Measurements from ENCODE around the gene TRIM8. TPM values are rescaled to one million over a fixed set of nuclear protein-coding genes. Genes with fewer than 3 reads are reported as not detected.

The TRIM8 gene
- total RNA-seq, 1 experiment from 2014 or later, result 43.5 TPM

DNA sequence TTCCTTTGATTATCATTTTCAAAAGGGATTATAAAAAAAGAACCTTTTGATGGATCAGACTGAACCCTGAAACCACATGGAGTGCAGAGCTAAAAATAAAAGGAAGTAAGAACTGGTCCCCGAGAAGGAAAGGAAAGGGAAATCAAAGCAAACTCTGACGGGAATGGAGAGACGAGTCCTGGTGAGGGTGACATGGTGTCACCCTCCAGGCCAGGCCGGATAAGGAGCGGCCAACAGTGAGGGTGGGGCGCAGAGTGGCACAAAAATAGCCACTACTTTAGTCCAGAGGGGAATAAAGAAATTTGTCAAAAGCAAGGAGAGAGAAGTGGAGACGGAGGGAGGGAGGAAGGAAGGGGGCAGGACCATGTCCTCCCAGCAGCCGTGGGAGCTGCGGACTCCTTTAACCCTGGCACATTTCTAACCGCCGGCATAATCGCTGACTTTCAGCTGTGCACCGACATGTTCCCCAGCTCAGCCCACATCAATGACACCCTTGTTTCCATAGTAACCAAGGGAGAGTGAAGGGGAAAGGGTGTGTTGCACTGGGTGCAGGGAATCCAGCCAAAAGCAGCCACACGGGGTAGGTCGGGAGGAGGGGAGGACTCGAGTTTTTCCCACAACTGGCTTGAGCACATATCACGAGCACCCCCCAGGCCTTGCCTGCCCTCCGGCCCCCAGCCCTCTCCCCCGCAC is 29.7 kb downstream of the TRIM8 start:
- H3K36me3 ChIP-seq (replicated peaks; ENCODE audit: control insufficient read depth, insufficient read depth, low read length), result no peaks in the 10 kb centered on the region
- H3K27me3 ChIP-seq (ENCODE audit: control insufficient read depth, insufficient read depth, low read length), result no peaks in the 10 kb centered on the region
- no peak overlapping the region for H3K4me3 ChIP-seq (ENCODE audit: insufficient read depth, low read depth, low read length)
- peak; percentile 72 for DNase-seq

DNA sequence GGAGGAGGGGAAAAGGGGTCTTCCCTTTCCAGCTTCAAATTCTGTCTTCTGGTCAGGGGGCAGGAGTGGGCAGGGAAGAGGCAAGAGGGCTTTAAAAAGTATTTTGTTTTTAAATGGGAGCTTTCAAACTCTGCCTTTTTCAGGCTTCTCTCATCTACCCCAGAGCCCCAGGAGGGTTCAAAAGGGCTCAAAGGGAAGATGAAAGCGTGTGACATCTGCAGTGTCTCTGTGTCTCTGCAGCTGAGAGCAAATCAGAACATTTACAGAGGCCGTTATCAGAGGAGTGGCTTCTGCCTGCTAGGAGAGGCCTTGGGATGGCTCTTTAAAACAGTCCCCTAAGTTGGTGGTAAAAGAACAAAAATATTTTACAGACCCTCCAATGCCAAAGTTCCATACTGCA is 30.3 kb downstream of the TRIM8 start:
- Histone ChIP-seq H3K27me3 (ENCODE audit: control insufficient read depth, insufficient read depth, low read length) (no peaks in the 10 kb centered on the region), H3K4me3 (ENCODE audit: insufficient read depth, low read depth, low read length) (no peak overlapping the region), H3K36me3 (replicated peaks; ENCODE audit: control insufficient read depth, insufficient read depth, low read length) (no peaks in the 10 kb centered on the region)
- peak; percentile 43 for DNase-seq

DNA sequence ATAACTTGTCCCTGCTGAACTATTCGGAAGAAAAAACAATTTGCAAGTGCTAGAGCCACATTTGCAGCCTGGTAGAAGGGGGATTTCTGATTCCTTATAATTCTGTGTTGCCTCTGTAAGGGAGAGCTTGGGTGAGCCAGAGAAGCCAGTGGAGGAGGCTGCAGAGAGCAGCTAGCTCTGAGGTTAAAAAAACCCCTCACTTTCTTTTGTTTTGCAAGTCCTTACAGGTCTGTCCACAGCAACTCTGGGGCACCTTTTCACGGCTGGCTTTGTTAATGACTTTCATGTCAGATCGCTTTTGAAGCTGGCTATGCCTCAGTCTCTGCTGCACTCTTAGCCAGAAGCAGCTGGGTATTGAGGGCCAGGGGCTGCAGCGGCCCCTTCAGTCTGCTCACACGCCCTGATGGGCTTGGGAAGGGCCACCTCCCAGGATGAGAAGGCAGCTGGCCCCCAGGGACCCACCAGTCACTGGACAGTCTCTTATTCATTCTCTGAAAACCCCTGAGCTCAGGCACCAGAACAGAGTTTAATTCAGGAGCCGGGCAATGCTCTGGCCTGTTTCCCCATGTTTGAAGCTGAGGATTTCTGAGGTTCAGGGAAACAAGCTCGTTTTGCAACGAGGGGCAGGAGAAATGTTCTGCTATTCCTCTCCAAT is 30.9 kb downstream of the TRIM8 start:
- Histone ChIP-seq H3K4me3 (ENCODE audit: insufficient read depth, low read depth, low read length) (no peak overlapping the region), H3K27me3 (ENCODE audit: control insufficient read depth, insufficient read depth, low read length) (no peaks in the 10 kb centered on the region), H3K36me3 (replicated peaks; ENCODE audit: control insufficient read depth, insufficient read depth, low read length) (no peaks in the 10 kb centered on the region)
- peak; percentile 68 for DNase-seq

DNA sequence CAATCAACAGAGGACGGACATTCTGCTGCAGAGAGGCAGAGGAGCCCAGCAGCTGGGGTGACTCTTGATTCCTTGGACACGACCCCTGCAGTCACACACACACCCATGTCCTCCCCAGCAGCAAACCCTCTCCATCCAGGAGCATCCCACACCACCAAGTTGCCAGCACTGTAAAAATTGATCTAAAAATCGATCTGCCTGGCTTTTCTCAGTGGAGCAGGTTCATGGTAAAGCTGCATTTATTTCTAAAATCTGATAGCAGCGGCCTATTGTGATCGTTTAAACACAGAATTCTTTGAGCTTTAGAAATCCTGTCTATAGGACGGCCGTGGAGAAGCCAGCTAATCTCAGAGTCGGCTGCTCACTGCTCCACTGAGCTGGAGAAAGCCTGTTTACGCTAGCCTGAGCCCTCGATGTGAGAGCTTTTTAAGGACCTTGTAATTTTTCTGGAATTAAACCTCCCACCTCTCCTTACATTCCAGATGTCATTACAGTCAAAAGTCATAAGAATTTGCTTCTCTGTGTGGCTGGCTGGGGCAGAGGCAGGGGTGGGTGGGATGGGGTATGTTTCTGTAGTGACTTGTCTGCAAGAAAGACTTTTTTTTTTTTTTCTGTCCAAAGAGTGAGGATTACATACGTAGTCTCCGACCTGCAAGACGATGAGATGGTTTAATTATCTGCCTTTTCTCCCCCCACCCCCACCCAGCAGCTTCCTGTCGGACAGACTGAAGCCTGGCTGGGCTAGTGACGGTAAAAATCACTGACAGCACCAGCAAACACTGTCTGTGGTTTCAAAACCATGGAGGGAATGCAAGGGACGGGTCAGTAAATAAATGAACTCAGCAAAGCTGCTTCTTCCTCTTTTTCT is 31.6 kb downstream of the TRIM8 start:
- H3K4me3 ChIP-seq (ENCODE audit: insufficient read depth, low read depth, low read length), result no peak overlapping the region
- no peaks in the 10 kb centered on the region for H3K27me3 ChIP-seq (ENCODE audit: control insufficient read depth, insufficient read depth, low read length)
- DNase-seq, result peak; percentile 24
- H3K36me3 ChIP-seq (replicated peaks; ENCODE audit: control insufficient read depth, insufficient read depth, low read length), result no peaks in the 10 kb centered on the region

DNA sequence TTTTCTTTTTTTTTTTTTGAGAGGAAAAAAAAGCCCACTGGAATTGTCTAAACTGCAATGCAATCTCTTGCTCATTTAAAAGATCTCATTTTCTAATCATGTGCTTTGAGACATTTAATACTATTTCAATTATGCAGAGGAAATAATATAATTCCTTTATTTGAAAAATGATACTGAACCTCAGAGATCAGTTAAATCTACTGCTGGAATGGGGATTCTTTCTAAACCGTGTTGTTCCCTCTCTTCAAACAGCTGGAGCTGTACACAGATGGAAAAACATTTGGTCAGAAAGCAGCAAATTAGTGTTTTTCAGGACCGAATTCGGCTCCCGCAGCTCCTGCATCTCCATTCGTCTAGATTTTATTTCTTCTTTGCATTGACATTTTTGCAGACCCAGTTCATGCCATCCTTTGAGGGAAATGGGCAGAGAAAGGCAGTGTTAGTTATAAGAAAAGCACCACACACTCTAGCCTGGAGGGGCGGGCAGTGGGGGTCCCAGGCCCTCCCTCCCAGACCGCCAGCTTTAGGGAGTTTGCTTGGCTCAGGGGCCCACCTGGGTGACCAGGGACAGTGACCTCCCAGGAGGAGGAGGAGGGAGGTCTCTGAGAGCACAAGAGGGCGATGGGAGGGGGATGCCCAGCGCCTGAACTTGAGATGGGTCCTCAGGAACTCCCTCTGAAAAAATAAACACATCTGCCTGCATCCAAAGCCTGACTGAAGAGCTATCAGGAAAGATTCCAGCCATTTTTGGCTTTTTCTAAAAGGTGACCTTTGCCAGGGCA is 32.4 kb downstream of the TRIM8 start:
- no peak overlapping the region for H3K4me3 ChIP-seq (ENCODE audit: insufficient read depth, low read depth, low read length)
- DNase-seq, result peak; percentile 39
- no peaks in the 10 kb centered on the region for H3K27me3 ChIP-seq (ENCODE audit: control insufficient read depth, insufficient read depth, low read length)
- no peaks in the 10 kb centered on the region for H3K36me3 ChIP-seq (replicated peaks; ENCODE audit: control insufficient read depth, insufficient read depth, low read length)

DNA sequence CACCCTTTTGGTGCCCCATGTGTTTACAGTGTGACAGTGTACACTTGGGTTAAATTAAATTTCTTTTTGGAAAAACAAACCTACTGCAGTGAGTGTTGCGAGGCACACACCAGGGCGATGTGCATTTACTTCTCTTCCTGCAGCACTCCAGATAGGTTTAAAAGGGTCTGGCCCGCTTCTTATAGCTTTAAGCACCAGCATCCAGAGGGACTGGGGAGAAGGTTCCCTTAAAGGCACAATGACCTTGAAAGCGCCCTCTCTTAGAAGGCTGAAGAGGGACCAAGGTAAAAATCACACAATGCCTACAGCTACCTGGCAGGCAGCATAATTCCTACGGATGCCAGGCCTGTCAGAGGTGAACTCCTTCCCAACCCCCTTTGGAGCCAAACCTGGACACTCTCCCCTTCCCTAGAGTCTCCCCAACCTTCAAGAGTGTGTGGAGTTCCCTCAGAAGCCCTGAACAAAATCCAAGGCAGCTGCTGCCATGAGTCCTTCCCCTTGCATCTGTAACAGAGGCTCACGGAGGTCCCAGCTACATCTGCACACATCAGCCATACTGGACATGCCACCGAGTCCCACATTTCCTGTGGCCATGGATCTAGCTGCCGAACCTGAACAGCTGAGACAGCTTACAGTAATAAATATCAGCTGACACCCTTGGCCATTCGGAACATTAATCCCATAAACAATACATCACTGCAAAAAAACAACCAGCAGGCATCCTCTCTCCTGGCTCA is 33.2 kb downstream of the TRIM8 start:
- H3K36me3 ChIP-seq (replicated peaks; ENCODE audit: control insufficient read depth, insufficient read depth, low read length), result no peaks in the 10 kb centered on the region
- DNase-seq, result no peak
- no peaks in the 10 kb centered on the region for H3K27me3 ChIP-seq (ENCODE audit: control insufficient read depth, insufficient read depth, low read length)
- no peak overlapping the region for H3K4me3 ChIP-seq (ENCODE audit: insufficient read depth, low read depth, low read length)

DNA sequence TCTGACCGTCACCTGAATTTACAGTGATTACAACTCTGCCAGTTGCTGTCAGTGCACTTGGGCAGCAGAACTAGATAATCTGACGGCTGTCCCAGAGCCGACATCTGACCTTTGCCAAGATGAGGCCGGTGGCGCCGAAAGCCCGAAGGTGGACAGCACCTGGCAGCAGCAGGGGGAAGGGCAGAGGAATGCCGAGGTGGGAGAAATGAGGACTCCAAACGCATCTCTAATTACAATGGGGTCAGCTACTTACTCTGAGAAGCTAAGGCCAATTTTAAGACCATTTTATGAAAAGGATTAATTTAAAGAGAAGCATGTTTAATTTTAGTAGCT is 33.8 kb downstream of the TRIM8 start:
- Histone ChIP-seq H3K27me3 (ENCODE audit: control insufficient read depth, insufficient read depth, low read length) (no peaks in the 10 kb centered on the region), H3K36me3 (replicated peaks; ENCODE audit: control insufficient read depth, insufficient read depth, low read length) (no peaks in the 10 kb centered on the region), H3K4me3 (ENCODE audit: insufficient read depth, low read depth, low read length) (no peak overlapping the region)
- DNase-seq, result peak; percentile 46

DNA sequence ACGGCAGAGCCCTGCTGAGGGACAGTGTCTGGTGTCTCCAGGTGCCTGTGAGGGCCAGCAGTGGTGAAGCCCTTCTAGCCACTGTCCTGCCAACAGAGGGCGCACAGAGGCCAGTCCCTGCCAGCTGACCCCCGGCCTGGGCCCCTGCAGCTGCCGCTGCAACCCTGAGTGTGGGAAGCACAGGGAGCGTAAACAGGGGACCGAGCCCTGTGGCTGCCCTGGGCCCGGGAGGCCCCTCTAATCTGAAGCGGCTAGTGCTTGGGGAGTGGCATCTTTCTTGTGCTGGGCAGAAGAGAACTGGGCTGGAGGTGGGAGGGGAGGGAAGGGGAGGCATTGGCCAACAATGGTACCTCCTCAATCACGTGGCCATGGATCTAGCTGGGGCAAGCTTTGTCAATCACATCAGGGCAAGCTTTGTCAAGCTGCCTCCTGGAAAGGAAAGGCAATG is 34.6 kb downstream of the TRIM8 start:
- H3K36me3 ChIP-seq (replicated peaks; ENCODE audit: control insufficient read depth, insufficient read depth, low read length), result no peaks in the 10 kb centered on the region
- DNase-seq, result peak; percentile 93
- no peak overlapping the region for H3K4me3 ChIP-seq (ENCODE audit: insufficient read depth, low read depth, low read length)
- no peaks in the 10 kb centered on the region for H3K27me3 ChIP-seq (ENCODE audit: control insufficient read depth, insufficient read depth, low read length)

DNA sequence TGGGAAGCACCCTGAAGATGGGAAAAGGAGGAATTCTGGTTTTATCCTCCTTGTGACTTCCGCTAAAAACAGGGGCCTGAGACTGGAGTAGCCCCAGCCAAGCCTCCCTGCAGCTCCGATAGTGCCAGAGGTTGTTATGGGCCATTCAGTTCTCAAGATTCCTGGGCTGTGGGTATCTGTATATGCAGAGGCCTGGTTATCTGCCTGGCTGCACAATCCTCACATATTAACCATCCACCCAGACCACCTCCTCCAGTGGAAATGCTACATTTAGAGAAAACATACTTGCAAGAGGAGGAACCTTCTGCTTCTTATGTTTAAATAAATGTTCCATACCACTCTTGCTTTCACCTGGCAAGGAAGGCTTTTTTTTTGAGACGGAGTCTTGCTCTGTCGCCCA is 35.3 kb downstream of the TRIM8 start:
- Histone ChIP-seq H3K4me3 (ENCODE audit: insufficient read depth, low read depth, low read length) (no peak overlapping the region), H3K36me3 (replicated peaks; ENCODE audit: control insufficient read depth, insufficient read depth, low read length) (no peaks in the 10 kb centered on the region), H3K27me3 (ENCODE audit: control insufficient read depth, insufficient read depth, low read length) (no peaks in the 10 kb centered on the region)
- no peak for DNase-seq

DNA sequence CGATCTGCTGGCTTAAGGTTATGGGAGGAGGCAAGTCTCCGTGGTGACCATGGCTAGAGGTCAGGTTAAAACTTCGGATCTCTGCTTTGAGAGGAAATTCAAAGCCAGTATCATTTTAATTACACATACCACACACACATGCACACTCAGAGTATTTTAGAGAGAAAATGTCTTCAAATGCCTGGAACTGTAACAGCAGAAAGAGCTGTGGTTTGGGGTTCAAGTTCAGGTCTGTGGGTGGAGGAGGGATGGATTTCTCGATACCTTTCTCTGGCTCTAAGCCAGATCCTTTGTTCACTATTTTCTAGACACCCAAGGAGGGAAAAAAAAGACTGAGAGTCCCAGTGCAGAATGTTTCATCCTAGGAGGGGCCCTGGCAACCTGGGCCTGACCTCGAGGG is 37.4 kb downstream of the TRIM8 start:
- DNase-seq, result no peak
- H3K27me3 ChIP-seq (ENCODE audit: control insufficient read depth, insufficient read depth, low read length), result no peaks in the 10 kb centered on the region
- H3K36me3 ChIP-seq (replicated peaks; ENCODE audit: control insufficient read depth, insufficient read depth, low read length), result peaks cover 4% of the 10 kb centered on the region
- H3K4me3 ChIP-seq (ENCODE audit: insufficient read depth, low read depth, low read length), result no peak overlapping the region

DNA sequence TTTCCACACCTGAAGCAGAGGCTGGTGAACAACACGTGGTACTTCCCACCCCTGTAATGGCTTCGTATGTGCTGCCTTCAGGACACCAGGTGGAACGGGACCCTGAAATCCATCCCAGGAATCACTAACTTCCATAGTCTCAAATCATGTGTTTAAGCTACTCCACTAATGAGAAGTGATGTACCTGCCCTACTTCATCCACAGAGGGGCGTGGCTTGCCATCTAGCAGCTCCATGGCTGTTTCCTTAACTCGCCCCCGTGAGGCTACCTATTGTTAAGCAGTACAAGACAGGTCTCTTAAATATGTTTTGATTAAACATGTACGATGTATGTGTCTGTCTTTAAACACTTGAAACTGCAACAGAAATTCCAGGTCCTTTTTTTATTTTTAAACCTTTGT is 38.1 kb downstream of the TRIM8 start:
- H3K4me3 ChIP-seq (ENCODE audit: insufficient read depth, low read depth, low read length), result no peak overlapping the region
- no peaks in the 10 kb centered on the region for H3K27me3 ChIP-seq (ENCODE audit: control insufficient read depth, insufficient read depth, low read length)
- H3K36me3 ChIP-seq (replicated peaks; ENCODE audit: control insufficient read depth, insufficient read depth, low read length), result peaks cover 4% of the 10 kb centered on the region
- DNase-seq, result peak; percentile 27

DNA sequence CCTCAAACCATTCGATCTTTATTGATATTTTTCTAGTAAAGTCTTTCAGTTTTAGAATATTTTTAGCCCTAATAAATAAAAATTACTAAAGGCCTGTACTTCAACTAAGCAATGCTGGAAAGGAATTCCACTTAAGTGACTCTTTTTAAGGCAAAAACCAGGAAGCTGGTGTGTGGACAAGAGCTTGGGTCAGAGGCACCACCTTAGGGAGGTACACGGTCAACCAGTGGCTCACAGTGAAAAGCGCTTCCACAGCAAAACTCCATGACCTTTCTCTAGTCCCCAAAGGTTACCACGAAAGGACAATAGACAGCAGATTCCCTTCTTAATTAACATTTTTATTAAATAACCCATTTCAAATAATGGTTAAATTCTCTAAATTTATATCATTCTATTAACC is 38.7 kb downstream of the TRIM8 start:
- Histone ChIP-seq H3K4me3 (ENCODE audit: insufficient read depth, low read depth, low read length) (no peak overlapping the region), H3K36me3 (replicated peaks; ENCODE audit: control insufficient read depth, insufficient read depth, low read length) (peaks cover 4% of the 10 kb centered on the region), H3K27me3 (ENCODE audit: control insufficient read depth, insufficient read depth, low read length) (no peaks in the 10 kb centered on the region)
- no peak for DNase-seq

DNA sequence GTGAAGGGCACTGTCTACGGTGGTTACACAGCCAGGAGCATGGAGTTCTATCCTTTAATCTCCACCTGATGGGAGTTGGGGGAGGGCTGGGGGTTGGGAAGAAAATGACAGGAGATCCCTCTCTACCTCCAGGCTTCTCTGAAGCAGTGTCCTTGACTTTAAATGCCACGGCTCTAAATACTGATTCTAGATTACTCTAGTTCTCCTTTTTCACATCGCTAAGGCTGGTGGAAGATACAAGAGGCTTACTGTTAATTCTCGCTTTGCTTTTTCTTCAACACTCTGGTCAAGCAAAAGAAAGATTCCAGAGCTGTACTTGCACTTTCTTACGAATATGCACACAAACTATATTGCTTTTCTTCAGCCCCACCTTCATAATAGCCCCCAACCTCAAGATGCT is 39.5 kb downstream of the TRIM8 start:
- no peak for DNase-seq
- Histone ChIP-seq H3K4me3 (ENCODE audit: insufficient read depth, low read depth, low read length) (no peak overlapping the region), H3K36me3 (replicated peaks; ENCODE audit: control insufficient read depth, insufficient read depth, low read length) (peaks cover 4% of the 10 kb centered on the region), H3K27me3 (ENCODE audit: control insufficient read depth, insufficient read depth, low read length) (no peaks in the 10 kb centered on the region)
